PC-3 (cell line): ENCODE results near the gene AKAP13.

Experiments used
- CTCF ChIP-seq: fragments of 300-600 bp; sonication (generic); conservative IDR thresholded peaks from 2 replicates; pipeline ENCODE4 v1.5.1; 2017; ENCODE audit warnings: antibody characterized with exemption, low read depth, mild to moderate bottlenecking, low read length
- EZH2 ChIP-seq: fragments of 300-600 bp; sonication (generic); IDR thresholded peaks from one replicate; pipeline ENCODE4 v1.6.1; 2017; ENCODE audit warnings: antibody characterized with exemption, mild to moderate bottlenecking, low read length; ENCODE audit not compliant: unreplicated experiment
- EZH2phosphoT487 ChIP-seq: fragments of 300-600 bp; sonication (generic); IDR thresholded peaks from 2 replicates; pipeline ENCODE4 v1.6.1; 2018; ENCODE audit warnings: mild to moderate bottlenecking, antibody characterized with exemption, low read length, borderline replicate concordance

- TF ChIP-seq EZH2phosphoT487 (no peak), CTCF (no peak), EZH2 (no peak)
Measured at GRCh38 chr15:85509973-85510372, 129.6 kb downstream of the AKAP13 start.
